ENCODE measurements around the gene FAM83G.
"Not testable (repeated sequence)": the region's sequence is repeated elsewhere in the genome, so short reads cannot be mapped to it uniquely, and the experiment has no call there.

The FAM83G gene

DNA sequence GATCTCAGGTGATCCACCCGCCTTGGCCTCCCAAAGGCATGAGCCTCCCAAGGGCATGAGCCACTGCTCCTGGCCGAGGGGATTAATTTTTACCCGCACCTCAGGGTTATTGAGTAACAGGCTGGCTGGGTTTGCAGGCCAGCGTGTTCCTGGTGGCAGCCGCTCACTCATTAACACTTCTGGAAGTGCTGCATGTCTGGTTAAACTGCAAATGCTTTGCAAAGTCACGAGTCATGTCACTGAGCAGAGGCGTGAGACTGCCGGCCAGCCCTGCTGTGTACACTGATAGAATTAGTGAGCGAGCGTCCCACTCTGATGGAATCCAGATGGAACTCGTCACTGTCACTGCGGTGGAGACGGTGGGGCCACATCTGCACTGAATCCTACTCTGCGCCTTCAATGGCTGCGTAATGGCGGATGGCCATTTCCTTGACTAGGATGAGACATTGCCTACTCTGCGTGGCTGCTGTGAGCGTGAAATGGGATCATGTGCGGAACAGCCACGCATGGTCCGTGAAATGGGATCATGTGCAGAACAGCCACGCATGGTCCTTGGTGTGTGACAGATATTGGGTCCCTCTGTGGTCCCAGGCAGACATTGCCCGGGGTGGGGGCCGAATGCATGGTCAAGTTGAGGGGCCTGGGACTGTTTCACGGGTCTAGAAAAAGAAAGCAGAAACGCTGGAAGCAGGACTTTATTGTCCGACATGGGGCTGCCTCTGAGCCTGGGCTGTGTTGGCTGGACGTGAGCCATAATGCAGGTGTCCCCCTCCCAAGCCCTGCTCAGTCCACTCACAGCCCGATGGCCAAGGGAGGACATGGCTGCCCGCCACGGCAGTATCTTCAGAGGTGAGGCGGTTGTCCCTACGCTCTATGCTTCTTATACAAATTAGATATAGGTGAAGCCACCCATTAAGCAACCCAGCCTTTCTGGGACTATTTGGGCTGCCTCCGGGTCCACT is 53.3 kb downstream of the FAM83G start:
- DNase-seq: no peak

- DNase-seq: no peak
These were observed 54.2 kb downstream of the FAM83G start for GRCh38 chr17:18950346-18950745.

DNA sequence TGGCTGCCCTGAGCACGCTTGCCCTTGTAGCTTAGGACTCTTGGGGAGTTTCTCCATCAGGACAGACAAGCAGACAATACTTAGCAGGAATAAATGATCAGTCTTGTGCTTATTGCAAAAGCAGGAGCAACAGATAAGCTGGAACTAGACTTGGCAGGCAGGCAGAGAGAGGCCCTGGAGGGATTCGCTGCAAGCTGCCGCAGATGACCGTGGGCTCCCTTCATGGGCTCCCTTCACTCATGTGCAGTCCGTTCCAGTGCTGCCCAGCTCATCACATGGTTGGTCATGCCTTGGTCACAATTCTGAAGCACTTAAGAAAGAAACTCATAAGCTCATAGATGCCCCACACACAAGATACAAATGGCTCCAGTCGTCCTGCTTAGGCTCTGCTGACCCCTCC is 55.0 kb downstream of the FAM83G start:
- DNase-seq: no peak

DNA sequence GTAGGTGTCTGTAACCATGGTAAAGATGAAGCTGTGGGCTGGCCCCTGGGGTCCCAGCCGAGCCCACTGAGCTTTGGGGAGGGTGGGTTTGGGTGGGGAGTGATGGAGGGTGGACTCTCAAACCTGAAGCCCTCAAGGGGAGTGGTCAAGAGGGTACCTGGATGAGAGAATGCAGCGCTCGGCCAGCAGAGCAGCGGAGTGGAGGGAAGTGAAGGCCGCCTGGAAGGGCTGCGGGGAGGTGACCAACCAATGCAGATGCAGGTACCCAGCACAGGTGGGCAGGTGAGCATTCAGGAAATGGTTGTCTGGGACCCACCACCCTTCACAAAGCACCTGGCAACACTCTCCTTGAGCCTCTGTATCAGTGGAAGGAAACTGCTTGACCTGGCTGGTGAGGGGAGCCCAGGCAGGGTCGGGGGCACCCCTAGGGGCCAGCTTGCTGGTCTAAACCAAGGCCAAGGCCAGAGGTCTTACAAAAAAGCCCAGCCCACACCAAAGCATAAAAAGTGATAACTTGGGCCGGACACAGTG is 56.0 kb downstream of the FAM83G start:
- DNase-seq: no peak

GRCh38 chr17:18947866-18948265 is 56.7 kb downstream of the FAM83G start:
- no peak for DNase-seq

GRCh38 chr17:18946536-18946935 is 58.0 kb downstream of the FAM83G start:
- peak; percentile 81 to 90 for DNase-seq

GRCh38 chr17:18944646-18945045 is 59.9 kb downstream of the FAM83G start:
- DNase-seq: no peak

DNA sequence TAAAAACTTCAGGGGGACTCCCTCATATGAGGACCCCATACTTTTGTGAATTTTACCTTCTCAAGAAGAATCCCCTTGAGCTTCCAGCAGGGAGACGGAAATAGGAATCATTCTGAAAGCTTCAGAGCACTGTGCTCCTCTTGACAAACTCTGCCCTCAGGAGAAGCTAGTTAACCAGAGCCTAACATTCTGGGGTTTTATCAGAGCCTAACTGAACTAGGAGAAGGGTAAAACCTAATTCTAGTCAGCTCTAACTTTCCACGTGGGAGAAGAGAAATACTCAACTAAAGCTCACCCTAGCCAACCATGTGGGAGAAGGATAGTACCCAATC is 65.9 kb downstream of the FAM83G start:
- DNase-seq: no peak

DNA sequence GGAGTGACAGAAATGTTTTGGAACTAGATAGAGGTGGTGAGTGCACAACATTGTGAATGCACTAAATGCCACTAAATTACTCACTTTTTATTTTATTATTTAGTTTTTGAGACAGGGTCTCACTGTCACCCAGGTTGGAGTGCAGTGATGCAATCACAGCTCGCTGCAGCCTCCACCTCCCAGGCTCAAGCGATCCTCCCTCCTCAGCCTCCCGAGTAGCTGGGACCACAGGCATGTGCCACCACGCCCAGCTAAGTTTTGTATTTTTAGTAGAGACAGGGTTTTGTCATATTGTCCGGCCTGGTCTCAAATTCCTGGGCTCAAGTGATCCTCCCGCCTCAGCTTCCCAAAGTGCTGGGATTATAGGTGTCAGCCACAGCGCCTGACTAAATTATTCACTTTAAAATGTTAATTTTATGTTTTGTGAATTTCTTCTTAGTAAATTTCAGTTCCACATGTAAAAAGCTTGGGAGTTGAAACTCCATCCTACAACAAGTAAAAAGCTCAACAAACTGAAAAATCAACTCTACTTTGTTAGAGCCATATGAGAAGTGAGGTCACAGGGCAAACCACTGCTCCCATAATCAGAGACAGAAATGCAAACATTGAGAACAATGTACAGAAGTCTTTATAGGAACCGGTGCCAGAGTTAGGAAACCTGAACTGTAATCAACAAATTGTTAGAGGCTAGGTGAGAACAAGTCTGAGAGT is 66.4 kb downstream of the FAM83G start:
- DNase-seq: no peak

- no peak for DNase-seq
These were observed 71.2 kb downstream of the FAM83G start for GRCh38 chr17:18933102-18934058.

DNA sequence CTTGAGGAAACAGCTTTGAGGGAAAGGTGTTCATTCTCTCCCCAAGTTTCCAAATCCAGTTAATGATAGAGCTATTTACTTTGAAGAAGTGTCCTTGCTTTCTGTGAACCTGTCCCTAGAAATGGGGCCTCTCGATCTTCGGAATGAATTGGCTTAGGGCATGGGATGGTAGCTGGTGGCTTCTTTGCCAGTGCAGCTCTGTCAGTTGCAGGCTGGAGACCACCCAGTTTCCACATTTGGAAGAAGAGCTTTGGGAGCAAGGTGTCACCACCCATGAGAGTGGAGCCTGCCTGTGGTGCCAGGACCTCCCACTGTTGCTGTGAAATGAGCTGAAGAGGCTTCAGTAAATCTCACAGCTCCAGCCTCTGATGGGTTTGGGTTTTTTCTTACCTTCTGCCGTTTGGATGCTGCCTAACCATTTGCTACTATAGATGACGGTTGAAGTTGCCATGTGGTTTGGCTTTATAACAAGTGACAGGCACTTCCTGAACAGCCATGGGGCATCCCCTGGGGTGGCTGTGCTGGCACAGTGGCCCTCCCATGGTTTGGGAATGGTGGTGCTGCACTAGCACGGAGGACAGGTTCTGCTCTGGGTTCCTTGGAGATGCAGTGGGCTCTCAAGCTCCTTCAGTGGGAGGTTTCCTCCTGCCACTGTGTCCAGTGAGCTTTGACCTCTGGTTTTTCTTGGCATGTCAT is 72.1 kb downstream of the FAM83G start:
- DNase-seq: no peak

GRCh38 chr17:18928628-18929125 is 75.9 kb downstream of the FAM83G start:
- DNase-seq: no peak

DNA sequence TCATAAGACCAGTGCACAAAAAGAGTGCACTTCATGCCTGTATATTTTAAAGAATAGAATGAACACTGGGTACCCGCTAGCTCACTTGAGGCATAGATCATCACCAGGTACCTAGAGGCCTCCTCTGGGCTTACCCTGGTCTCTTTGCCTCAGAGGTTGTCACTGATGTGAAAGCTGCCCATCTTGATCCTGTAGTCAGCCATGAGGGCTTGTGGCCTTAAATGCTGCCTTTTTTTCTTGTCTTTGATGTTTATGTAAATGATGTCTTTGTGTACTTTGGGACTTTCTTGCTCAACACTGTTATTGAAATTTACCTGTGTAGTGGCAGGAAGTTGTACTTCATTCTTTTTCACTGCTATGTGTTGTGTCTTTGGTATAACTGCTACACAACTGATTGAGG is 79.4 kb downstream of the FAM83G start:
- no peak for DNase-seq

- not testable (repeated sequence) for DNase-seq
These were observed 82.0 kb downstream of the FAM83G start for GRCh38 chr17:18922596-18922995.

GRCh38 chr17:18921912-18922451 is 82.6 kb downstream of the FAM83G start:
- DNase-seq: no peak

DNA sequence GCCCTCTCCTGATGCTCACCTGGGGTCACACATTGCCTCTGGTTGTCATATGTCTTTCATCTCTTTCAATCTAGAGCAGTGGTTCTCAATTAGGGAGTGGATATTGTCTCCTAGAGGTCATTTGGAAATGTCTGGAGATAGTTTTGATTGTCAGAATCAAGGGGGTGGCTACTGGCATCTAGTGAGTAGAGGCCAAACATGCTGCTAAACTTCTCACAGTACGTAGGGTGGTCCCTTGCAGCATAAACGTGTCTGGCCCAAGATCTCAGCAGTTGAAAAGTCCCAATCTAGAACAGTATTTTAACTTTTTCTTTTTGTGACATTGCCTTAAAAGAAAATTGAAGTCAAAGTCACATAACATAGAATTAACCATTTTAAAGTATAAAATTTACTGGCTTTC is 83.1 kb downstream of the FAM83G start:
- no peak for DNase-seq

DNA sequence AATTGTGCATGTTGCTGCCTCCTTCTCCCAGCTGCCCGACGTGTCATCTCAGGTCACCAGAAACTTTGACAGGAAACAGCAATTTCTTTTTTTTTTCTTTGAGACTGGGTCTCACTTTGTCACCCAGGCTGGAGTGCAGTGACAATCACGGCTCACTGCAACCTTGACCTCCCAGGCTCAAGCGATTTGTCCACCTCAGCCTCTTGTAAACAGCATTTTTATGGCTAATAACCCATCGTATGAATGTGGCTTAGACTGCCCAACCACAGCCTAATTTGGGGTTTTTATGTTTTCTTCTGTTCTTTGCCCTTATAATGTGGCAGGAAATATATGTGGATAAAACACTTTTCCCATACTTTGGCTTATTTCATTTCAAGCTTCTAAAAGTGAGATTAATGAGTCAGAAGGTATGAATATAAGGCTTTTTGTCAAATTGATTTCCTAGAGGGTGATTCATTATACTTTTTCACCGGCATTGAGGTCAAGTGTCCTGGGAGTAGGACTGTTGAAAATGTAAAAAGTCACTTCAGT is 83.6 kb downstream of the FAM83G start:
- no peak for DNase-seq

- no peak for DNase-seq
These were observed 84.6 kb downstream of the FAM83G start for GRCh38 chr17:18919963-18920362.
